8988T (cell line): ENCODE data around the gene TUBG1.

Experiments used
- DNase-seq: peaks from one replicate; pipeline ENCODE4 v3.0.0; 2011

The TUBG1 gene

GRCh38 chr17:42609182-42609813, at the start of gene TUBG1, which contains the start of gene RETREG3:
TSS of gene TUBG1 (plus strand) at chr17:42609683. CDS start at chr17:42609738, 55 bp downstream.
TSS of gene RETREG3 (minus strand) at chr17:42609374. CDS start at chr17:42609324, 50 bp downstream.
- peak; percentile 91 for DNase-seq

DNA sequence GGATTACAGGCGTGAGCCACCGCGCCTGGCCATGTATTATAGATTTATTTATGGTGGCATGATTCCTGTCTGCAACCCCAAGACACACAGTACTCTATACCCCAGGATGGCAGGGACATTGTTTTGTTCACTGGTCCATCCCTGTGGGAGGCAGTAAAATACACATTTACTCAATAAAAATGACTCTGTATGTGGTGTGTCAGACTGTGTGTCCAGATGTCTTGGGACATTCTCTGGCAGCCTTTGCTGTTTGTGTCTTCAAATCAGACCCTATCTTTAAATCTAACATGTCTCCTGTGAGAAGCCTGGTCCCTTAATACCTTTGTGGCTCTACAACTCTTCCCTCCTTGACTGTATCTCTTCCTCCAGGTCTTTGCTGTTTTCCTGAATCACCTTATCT, 49.2 kb upstream of the TUBG1 start:
- DNase-seq: no peak

- DNase-seq: peak; percentile 96
Measured at GRCh38 chr17:42561897-42562387, 47.5 kb upstream of the TUBG1 start, which contains the start of gene COASY. TSS of gene COASY (plus strand) at chr17:42562148. CDS start at chr17:42562623, 475 bp downstream.

DNA sequence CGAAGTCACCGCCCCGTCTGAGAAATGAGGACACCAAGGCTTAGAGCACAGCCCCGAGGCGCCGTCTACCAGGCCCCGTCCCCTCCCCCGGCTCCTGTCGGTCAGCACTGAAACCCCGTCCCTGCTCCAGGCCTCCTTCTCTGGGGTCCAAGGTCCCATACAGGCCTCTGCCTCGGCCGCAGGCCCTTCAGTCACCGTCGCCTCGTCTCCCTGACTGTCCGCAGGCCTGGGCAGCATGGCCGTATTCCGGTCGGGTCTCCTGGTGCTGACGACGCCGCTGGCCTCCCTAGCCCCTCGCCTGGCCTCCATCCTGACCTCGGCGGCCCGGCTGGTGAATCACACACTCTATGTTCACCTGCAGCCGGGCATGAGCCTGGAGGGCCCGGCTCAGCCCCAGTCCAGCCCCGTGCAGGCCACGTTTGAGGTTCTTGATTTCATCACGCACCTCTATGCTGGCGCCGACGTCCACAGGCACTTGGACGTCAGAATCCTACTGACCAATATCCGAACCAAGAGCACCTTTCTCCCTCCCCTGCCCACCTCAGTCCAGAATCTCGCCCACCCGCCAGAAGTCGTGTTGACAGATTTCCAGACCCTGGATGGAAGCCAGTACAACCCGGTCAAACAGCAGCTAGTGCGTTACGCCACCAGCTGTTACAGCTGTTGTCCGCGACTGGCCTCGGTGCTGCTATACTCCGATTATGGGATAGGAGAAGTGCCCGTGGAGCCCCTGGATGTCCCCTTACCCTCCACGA, 46.9 kb upstream of the TUBG1 start:
- DNase-seq: no peak

- DNase-seq: no peak
Measured at GRCh38 chr17:42563143-42563509, 46.4 kb upstream of the TUBG1 start.

DNA sequence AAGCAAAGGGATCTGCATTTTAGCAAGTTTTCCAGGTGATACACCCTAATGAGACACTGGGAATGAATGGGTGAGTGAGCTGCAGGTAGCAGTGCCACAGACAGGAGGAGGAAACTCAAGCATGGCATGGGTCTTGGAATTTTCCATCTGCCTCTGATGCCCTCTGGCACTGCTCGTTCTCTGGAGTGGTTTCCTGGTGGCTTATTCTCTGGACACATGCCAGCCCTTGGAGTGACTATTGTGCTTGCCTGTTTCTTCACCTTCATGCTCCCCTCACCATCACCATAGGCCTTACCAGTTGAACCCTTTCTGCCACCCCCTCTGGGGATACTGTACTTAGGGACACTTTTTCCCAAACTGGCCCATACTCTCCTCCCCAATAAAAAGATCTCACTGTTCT, 45.9 kb upstream of the TUBG1 start:
- no peak for DNase-seq

DNA sequence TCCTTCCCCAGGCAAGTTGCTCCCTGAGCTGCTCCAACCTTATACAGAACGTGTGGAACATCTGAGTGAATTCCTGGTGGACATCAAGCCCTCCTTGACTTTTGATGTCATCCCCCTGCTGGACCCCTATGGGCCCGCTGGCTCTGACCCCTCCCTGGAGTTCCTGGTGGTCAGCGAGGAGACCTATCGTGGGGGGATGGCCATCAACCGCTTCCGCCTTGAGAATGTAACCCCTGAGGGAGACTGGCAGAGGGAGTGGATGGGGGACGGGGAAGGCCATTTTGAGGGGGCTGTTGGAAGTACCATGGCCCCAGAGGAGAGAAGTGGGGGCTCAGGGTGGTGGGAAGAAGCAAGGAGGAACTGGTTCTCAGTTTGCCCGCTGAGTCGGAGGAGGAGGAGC, 45.5 kb upstream of the TUBG1 start:
- DNase-seq: no peak

GRCh38 chr17:42564815-42565522, 44.5 kb upstream of the TUBG1 start:
- no peak for DNase-seq

DNA sequence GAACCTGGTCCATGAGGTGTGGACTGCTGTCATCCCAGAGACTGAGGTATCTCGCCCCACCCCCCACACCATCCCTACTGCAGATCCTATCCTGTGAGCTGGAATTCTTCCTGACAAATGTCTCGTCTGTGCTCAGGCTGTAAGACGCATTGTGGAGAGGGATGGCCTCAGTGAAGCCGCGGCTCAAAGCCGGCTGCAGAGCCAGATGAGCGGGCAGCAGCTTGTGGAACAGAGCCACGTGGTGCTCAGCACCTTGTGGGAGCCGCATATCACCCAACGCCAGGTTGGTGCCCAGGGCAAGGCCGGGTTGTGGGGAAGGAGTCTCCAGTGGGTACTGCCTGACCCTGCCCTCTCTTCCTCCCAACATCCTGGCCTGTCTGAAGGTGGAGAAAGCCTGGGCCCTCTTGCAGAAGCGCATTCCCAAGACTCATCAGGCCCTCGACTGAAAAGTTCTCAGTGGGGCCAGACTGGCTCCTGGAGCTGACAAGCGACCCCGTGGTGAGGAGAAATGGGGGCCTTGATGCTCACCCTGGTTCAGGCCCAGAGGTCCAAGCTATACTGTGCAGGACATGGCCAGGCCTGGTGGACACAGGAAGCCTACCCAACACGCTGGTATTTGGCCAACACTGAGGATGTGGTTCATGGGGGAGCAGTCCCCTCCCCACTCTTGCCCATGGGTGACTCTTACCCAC, 43.8 kb upstream of the TUBG1 start:
- DNase-seq: no peak

DNA sequence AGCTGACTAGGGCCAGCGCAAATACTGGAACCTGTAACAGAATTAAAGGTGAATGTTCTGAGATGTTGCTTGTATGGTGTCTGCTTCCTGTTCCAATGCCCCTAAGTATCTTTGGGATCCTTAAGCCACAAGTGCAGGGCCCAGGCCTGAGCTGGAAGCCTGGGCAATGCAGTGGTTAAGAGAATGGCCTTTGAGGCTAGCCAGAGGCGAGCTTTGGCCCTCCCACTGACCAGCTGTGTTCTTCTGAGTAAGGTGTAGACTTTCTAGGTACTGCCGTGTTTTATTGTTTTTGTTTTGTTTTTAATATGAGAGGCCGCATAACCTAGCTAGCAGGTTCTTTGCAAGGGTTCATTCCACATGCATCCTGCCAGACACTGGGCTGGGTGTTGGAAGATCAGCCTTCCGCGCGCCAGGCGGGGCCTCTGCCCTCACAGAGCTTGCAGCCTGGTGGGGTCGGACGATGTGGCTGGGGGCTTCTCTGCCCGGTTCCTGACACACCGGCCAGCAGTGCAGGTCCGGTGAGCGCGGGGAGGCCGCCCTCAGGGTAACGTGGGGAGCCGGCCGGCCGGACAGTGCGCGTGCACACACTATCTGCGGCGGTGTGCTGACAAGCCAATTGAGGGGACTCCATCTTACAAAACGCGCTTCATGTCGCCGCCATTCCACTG, 43.1 kb upstream of the TUBG1 start:
- no peak for DNase-seq

DNA sequence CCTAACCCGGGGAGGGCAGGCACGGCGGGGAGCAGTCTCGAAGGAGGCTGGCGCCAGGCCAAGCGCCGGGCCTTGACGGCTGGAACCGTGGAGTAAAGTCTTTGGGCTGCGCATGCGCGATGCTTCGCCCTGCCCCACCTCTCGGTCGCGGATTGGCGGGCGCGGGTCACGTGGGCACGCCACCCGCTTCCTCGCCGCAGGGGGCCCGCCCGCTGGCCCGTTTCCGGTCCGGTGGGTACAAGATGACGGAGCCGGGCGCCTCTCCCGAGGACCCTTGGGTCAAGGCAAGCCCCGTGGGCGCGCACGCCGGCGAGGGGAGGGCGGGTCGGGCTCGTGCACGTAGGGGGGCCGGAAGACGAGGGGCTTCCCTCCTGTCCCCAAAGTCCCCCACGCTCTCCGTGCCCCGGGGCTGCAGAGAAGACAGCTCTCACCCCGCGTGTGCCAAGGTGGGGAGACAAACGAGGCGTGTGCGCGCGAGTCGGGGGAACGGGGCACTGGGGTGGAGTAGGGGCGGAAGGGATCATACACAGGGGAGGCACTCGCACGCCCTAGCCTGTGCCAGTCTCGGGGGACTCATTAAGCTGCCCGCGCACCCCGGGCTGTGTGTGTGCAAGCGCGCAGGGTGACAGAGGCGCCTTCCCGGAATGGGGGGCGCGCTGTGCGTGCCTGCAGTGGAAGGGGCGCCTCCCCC, 42.5 kb upstream of the TUBG1 start, which contains the start of gene MLX:
TSS of gene MLX (plus strand) at position 218 of the 691 bp plus-strand sequence. CDS start at position 243, 25 bp downstream.
- DNase-seq: peak; percentile 94

DNA sequence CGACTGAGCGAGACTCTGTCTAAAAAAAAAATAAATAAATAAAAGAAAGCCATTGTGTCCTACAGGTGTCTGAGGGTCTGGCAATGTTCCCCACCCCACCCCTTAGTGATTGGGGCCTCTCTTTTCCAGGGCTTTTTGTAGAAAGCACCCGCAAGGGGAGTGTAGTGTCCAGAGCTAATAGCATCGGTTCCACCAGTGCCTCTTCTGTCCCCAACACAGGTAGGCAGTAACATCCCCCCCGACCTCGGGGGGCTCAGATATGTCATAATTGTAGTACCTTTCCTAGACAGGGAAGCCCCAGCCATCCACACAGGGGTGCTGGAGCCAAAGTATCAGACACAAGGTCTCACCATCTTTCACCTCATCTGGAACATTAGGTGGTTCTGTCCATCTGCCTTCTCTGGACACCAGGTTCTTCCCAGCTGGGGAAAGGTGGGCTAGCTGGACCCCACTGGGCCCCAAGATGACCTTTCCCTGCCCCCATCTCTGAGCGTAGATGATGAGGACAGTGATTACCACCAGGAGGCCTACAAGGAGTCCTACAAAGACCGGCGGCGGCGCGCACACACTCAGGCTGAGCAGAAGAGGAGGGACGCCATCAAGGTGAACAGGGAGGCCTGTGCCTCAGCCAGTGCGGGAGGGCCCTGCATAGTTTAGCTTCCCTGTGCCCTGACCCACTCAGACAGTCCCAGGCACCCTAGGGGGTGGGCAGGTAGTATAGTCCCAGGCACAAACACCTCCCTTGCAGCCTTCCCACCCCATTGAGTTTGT, 41.0 kb upstream of the TUBG1 start:
- no peak for DNase-seq

DNA sequence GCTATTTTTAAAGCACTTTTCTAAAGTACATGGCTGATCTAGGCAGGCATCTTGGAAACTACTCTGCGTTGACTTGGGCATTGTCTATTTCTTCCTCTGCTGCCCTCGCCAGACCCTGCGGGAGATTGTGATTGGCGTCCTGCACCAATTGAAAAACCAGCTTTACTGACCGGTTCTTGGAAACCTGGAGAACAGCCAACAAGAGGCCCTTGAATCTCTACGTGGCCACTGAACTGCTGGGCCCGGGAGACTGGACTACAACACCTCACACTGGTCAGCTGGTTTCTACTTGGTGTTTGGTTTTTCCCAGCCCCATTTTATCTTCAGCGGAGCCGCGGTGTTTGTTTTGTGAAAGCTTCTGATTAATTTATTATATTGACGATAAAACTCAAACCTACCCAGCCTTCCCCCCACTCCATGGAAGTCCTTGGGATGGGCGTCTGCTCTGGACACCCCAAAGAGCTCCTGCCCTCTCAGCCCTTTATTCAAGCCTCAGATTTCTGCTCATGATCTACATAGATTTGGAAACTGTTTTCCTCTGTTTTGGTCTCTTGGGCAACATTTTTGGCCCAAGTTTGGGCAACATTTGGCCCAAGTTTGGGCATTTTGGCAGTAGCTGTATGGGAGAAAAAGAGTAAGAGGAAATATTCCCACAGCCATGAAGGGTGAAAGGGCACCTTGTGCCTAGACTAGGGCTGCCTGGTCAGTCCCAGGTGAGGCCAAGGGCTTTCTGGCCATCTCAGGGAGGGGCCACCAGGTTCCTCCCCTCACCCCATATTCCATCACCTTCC, 37.9 kb upstream of the TUBG1 start:
- no peak for DNase-seq

DNA sequence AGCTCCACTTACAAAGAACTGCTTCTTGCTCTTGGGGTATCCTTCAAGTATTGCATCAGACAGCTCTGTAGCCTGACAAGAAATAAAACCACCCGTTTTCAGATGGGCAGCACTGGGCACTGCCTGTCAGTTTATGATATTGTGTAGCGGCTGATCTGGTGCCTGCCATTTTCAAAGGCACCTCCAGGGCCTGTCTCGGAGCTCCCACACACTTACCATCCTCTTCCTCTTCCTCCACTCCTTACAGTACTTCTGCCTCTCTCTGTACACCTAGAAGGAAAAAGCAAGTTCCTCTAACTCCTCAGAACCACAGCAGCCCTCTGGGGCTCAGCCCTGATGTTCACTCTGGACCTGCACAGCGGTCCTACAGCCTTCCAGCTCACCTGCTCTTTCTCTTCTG, 36.4 kb upstream of the TUBG1 start:
- no peak for DNase-seq

DNA sequence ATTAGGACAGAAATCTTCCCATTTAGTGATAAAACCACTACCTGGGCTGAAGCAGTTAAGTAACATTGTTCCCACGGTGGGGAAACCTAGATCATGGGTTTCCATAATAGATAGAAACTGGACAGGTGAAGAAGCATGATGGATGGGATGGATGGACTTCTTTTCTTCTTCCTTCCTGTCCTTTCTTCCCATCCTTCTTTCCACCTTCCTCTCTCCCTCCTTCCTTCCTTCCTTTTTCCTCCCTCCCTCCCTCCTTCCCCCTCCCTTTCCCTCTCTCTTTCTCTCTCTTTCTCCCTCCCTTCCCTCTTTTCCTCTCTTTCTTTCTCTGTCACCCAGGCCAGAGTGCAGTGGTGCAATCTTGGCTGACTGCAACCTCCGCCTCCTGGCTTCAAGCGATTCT, 35.0 kb upstream of the TUBG1 start:
- no peak for DNase-seq

GRCh38 chr17:42577140-42577531, 32.3 kb upstream of the TUBG1 start:
- no peak for DNase-seq

DNA sequence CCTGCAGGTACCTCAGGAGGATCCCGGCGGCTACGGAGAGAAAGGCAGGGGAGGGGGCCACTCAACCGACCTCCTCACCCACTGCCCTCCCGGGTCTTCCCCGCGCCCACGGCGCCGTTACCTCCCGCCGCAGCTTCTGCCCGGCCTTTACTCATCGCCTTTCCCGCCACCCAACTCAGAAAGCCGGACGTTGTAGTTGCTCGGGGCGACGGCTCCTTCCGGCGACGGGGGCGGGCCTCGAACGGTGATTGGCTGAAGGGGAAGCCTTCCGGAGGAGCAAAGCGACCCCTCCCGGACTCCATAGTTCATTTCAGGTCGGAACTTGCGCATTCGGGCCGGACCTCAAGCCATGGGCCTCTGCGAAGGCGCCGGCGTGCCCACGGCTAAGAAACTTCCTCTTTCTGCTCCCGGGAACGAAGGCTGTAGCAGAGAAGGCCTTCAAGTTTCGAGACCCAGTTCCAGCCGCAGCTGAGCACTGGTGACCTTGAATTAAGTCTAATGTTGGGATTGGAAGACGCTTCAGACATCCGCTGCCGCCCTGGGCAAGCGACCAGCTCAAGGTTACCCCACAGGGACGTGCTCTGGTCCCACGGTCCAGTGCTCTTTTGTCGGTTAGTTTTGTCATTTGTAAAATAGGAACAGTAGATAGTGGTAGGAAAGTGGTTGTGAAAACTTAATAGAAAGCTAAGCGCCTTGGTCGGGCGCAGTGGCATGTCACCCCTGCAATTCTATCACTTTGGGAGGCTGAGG, 31.8 kb upstream of the TUBG1 start, which contains the start of gene PSMC3IP:
TSS of gene PSMC3IP (minus strand) at position 198 of the 750 bp plus-strand sequence. CDS start at position 155, 43 bp downstream.
- peak; percentile 66 for DNase-seq

DNA sequence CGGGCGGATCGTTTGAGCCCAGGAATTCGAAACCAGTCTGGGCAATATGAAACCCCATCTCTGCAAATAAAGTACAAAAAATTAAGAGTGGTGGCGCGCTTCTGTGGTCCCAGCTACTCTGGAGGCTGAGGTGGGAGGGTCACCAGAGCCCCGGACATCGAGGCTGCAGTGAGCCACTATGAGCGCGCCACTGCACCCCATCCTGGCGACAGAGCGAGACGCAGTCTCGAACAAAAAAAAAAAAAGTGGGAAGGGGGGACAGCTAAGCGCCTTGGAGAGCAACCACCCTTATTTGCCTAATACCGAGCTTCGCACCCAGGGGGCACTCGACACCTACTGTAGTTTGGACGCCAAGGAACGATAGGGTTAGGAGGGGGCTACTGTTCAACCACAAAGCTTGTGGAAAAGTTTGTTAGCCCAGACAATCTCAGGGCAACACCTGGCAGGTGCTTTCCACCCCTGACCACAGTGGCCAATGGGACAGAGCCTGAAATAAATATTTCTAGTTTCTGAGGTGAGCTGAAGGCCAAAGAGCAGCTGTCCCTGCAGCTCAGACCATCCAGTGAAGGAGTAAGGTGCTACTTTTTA, 31.1 kb upstream of the TUBG1 start:
- peak; percentile 60 for DNase-seq
